ENCODE measurements around the gene MAP1LC3B2.

MAP1LC3B2 gene

GRCh38 chr12:116538682-116539305 lies 20.4 kb upstream of the MAP1LC3B2 start:
- no peak for DNase-seq

- DNase-seq = no peak
These were observed 19.8 kb upstream of the MAP1LC3B2 start for GRCh38 chr12:116539361-116539771.

- DNase-seq = no peak
These were observed 19.2 kb upstream of the MAP1LC3B2 start for GRCh38 chr12:116539905-116540482.

- DNase-seq = no peak
These were observed 18.5 kb upstream of the MAP1LC3B2 start for GRCh38 chr12:116540622-116541152.

- DNase-seq = no peak
These were observed 17.4 kb upstream of the MAP1LC3B2 start for GRCh38 chr12:116541547-116542344.

- DNase-seq = no peak
These were observed 16.7 kb upstream of the MAP1LC3B2 start for GRCh38 chr12:116542345-116542956.

- DNase-seq = no peak
These were observed 14.5 kb upstream of the MAP1LC3B2 start for GRCh38 chr12:116544656-116545055.

- DNase-seq = no peak
These were observed 14.0 kb upstream of the MAP1LC3B2 start for GRCh38 chr12:116545144-116545543.

GRCh38 chr12:116545936-116546335 lies 13.2 kb upstream of the MAP1LC3B2 start:
- DNase-seq = no peak

- no peak for DNase-seq
These were observed 11.2 kb upstream of the MAP1LC3B2 start for GRCh38 chr12:116547955-116548501.

GRCh38 chr12:116549993-116550392 lies 9.2 kb upstream of the MAP1LC3B2 start:
- DNase-seq = no peak

- no peak for DNase-seq
These were observed 8.0 kb upstream of the MAP1LC3B2 start for GRCh38 chr12:116551151-116551550.

GRCh38 chr12:116551619-116551951 lies 7.6 kb upstream of the MAP1LC3B2 start:
- no peak for DNase-seq

- no peak for DNase-seq
These were observed 7.0 kb upstream of the MAP1LC3B2 start for GRCh38 chr12:116551952-116552772.

GRCh38 chr12:116552773-116553373 lies 6.3 kb upstream of the MAP1LC3B2 start:
- DNase-seq = no peak

GRCh38 chr12:116556356-116556952 lies 2.7 kb upstream of the MAP1LC3B2 start:
- DNase-seq = no peak

- DNase-seq = no peak
These were observed 2.0 kb upstream of the MAP1LC3B2 start for GRCh38 chr12:116556964-116557698.

- no peak for DNase-seq
These were observed 660 bp upstream of the MAP1LC3B2 start for GRCh38 chr12:116558280-116559161.

- no peak for DNase-seq
These were observed 2.1 kb downstream of the MAP1LC3B2 start for GRCh38 chr12:116561181-116561821.

All from NCI-H1436 treated with DMSO at 0.1 percent for 48 hours (cell line).